Urinary bladder (tissue), 4 donors: Measurements from ENCODE around the gene CCDC12. TPM values are rescaled to one million over a fixed set of nuclear protein-coding genes. Genes with fewer than 3 reads are reported as not detected.

ENCODE experiments used
- DNase-seq: peaks from one replicate; pipeline ENCODE4 v3.0.0-alpha.2; 2015; ENCODE audit errors: extremely low spot score
- H3K27ac ChIP-seq: one replicate; pipeline ENCODE4 v1.5.1; 2013; ENCODE audit warnings: low read depth, mild to moderate bottlenecking, moderate library complexity
- H3K36me3 ChIP-seq: one replicate; pipeline ENCODE4 v1.6.1; 2013; ENCODE audit warnings: mild to moderate bottlenecking, moderate library complexity; ENCODE audit not compliant: insufficient read depth
- H3K4me1 ChIP-seq: one replicate; pipeline ENCODE4 v1.6.1; 2013; ENCODE audit warnings: mild to moderate bottlenecking, moderate library complexity; ENCODE audit not compliant: insufficient read depth
- H3K4me3 ChIP-seq: one replicate; pipeline ENCODE4 v1.5.1; 2013; ENCODE audit warnings: low read depth, low read length
- WGBS: extraction: QIAGEN DNeasy Blood & Tissue Kit; methylation state at CpG from one replicate; pipeline ENCODE4 v1.1.7; 2013; 5-methylcytosine and 5-hydroxymethylcytosine counted together
- polyA plus RNA-seq: library from polyadenylated mRNA; stranded (reverse); fragments of 200-250 nt; gene quantifications from one replicate; pipeline ENCODE4 v1.2.3, GENCODE V29; 2013
- total RNA-seq: library from RNA; depleted of rRNA; stranded (reverse); fragments of >200 nt; gene quantifications from one replicate; pipeline ENCODE4 v1.2.3, GENCODE V29; 2014
- donor health status: healthy with polysubstance abuse.
- donor health status: healthy.

Gene CCDC12
- total and polyA plus RNA-seq, 2 donors = 17.6 to 60.7 TPM

- no peak for DNase-seq
- peaks cover 7% of the 10 kb centered on the region for H3K4me1 ChIP-seq
- H3K4me3 ChIP-seq = no peak overlapping the region
- H3K36me3 ChIP-seq = no peaks in the 10 kb centered on the region
- H3K27ac ChIP-seq = peak overlapping the region; percentile 77
- 83% methylated on average over 6 of the region's 6 CpGs for WGBS
These were observed 30.1 kb downstream of the CCDC12 start for GRCh38 chr3:46946416-46946815.

DNA sequence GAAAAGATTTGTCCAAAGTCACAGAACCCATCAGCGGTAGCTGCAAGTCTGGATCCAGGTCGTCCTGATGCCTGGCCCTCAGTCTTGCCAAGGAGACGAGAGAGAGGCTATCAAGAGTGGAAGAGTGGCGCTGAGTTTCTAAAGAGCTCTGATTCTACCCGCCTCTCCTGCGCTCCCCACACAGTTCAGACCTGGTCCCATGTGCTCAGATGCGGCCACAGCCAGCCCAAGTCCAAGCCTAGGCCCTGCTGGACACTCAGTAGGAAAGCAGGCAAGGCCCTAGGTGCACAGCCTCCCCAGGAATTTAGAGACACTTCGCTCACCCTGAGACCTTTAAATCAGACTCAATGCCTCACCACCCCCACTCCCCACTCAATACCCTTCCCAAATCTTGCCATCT is 32.4 kb downstream of the CCDC12 start:
- no peak overlapping the region for H3K27ac ChIP-seq

DNA sequence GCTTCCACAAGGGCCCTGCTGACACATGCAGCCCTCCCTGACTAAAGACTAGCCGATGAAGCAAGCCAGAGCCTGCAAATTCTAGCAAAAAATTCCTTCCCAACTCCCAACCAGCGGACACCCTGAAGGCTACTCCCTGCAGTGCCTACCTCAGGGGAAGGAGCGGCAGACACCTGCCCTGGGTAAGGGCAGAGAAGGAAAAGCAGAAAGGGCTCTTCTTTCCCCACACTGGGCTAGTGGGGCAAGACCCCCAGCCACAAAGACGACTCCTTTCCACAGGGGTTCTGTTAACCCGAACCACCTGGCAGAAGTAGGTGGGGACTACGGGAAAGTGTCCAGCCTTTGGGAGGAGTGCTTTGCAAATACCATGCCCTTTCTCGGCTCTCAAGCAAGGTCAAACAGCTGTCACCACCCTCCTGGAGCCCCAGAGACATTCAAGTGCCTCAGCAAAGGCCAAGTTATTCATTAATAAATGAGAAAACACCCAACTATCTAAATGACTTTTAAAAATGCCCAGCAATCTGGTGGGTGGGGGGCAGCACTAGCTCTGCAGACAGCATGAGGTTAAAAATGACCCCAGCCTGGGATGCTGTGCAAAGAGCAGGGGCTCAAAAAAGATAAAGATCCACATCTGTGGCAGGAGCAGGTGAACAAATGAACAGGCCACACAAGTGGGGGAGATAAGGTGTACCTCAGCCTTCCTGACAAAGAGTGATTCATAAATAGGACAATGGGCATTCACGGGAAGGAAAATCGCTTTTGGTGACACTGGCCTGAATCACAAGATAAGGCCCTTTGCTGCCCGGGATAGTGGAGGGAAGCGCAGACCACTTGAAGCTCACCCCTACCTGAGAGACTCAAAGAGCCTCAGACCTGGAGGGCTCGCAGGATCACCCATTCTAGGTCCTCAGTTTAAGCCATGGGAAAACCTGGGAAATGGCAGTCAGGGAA is 33.0 kb downstream of the CCDC12 start:
- DNase-seq = no peak
- H3K36me3 ChIP-seq = no peaks in the 10 kb centered on the region
- H3K4me1 ChIP-seq = peaks cover 3% of the 10 kb centered on the region
- H3K27ac ChIP-seq = peak overlapping the region; percentile 16
- H3K4me3 ChIP-seq = no peak overlapping the region
- 71% methylated on average over 12 of the region's 12 CpGs for WGBS

More for the DNA sequence above, 32.4 kb downstream of the CCDC12 start:
- H3K4me3 ChIP-seq = no peak overlapping the region
- no peaks in the 10 kb centered on the region for H3K36me3 ChIP-seq
- H3K4me1 ChIP-seq = peaks cover 4% of the 10 kb centered on the region
- DNase-seq = no peak
- 92% methylated on average over 8 of the region's 8 CpGs for WGBS

- 83% methylated on average over 12 of the region's 12 CpGs for WGBS
- Histone ChIP-seq H3K4me3 (no peak overlapping the region), H3K4me1 (no peaks in the 10 kb centered on the region), H3K27ac (peak overlapping the region; percentile 16), H3K36me3 (no peaks in the 10 kb centered on the region)
- DNase-seq = no peak
These were observed 33.9 kb downstream of the CCDC12 start for GRCh38 chr3:46942481-46943236.

DNA sequence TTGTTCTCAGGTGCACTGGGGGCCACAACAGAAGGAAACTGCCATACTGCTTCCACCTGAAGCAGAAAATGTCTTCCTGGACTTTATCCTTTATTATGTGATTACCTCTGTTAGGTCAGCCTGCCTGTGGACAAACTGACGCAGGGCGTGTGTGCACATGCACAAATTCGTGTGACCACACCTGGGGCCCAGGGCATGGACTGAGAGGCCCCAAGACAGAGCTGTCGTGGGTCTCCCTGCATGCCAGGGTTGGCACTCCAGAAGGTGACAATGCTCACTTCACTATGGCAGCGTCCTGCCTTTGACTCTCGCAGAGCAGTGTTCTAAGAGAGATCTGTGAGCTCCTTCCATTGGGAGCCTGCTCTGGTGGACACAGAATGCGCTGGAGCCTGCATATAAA is 34.5 kb downstream of the CCDC12 start:
- no peaks in the 10 kb centered on the region for H3K4me1 ChIP-seq
- H3K36me3 ChIP-seq = no peaks in the 10 kb centered on the region
- WGBS = 87% methylated on average over 7 of the region's 7 CpGs
- DNase-seq = no peak
- no peak overlapping the region for H3K27ac ChIP-seq
- H3K4me3 ChIP-seq = no peak overlapping the region

GRCh38 chr3:46939578-46940445 is 36.7 kb downstream of the CCDC12 start:
- H3K4me3 ChIP-seq = no peak overlapping the region
- no peaks in the 10 kb centered on the region for H3K36me3 ChIP-seq
- H3K4me1 ChIP-seq = no peaks in the 10 kb centered on the region
- no peak for DNase-seq
- WGBS = 74% methylated on average over 12 of the region's 12 CpGs
- H3K27ac ChIP-seq = no peak overlapping the region

DNA sequence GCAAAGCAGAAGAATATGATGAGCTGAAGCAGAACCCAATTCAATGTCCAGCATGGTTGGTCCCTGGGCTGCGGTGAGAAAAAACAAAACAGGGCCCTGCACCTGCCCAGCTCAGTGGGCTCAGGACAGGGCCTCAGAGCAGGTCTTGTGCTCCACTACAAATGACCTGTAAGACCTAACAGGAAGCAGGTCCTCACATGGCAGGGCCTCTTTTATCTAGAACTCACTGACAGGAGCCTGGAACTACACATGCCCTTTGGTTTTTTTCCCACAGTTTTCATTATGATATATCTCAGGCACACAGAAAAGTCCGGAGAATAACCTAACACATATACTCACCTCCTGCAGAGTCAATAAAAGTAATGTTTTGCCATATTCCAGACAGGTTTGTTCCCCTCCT is 38.4 kb downstream of the CCDC12 start:
- Histone ChIP-seq H3K4me1 (no peaks in the 10 kb centered on the region), H3K4me3 (no peak overlapping the region), H3K27ac (no peak overlapping the region), H3K36me3 (no peaks in the 10 kb centered on the region)
- 89% methylated on average over 2 of the region's 2 CpGs for WGBS
- DNase-seq = no peak

GRCh38 chr3:46936733-46937250 is 39.8 kb downstream of the CCDC12 start:
- Histone ChIP-seq H3K4me3 (no peak overlapping the region), H3K4me1 (no peaks in the 10 kb centered on the region), H3K36me3 (no peaks in the 10 kb centered on the region), H3K27ac (no peak overlapping the region)
- DNase-seq = no peak
- 90% methylated on average over 5 of the region's 5 CpGs for WGBS

DNA sequence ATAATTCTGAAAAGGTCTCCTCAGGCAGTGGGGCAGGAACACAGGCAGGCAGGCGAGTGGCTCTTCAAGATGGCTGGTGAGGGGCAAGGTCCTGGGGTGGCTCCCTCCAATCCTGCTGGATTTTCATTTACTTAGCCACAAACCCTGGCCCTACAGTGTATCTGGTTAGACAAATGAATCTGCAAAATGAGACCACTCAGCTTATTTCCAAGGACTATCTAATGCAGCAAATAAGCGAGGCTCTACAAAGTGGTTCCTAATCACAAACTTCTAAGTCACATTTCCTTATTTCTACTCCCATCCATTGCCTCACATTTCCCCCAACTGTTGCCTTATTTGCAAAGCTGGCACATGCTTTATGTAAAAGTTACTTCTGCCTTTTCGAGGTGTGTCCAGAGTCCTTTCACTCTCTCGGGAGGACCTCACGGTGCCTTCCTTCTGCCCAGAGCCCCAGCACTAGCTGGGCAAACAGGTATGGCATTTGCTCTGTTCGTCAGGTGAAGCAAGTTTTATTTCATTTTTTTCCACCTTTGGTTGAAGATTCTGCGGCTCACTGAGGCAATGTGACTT is 40.5 kb downstream of the CCDC12 start:
- Histone ChIP-seq H3K4me1 (no peaks in the 10 kb centered on the region), H3K36me3 (no peaks in the 10 kb centered on the region), H3K4me3 (no peak overlapping the region), H3K27ac (no peak overlapping the region)
- WGBS = 84% methylated on average over 7 of the region's 7 CpGs
- DNase-seq = no peak

- no peaks in the 10 kb centered on the region for H3K4me1 ChIP-seq
- DNase-seq = no peak
- H3K27ac ChIP-seq = peak overlapping the region; percentile 6
- H3K36me3 ChIP-seq = no peaks in the 10 kb centered on the region
- no peak overlapping the region for H3K4me3 ChIP-seq
- WGBS = 55% methylated on average over 7 of the region's 7 CpGs
These were observed 41.2 kb downstream of the CCDC12 start for GRCh38 chr3:46935168-46935858.

GRCh38 chr3:46934498-46935167 is 41.9 kb downstream of the CCDC12 start:
- Histone ChIP-seq H3K27ac (peak overlapping the region; percentile 6), H3K4me3 (no peak overlapping the region), H3K4me1 (no peaks in the 10 kb centered on the region), H3K36me3 (no peaks in the 10 kb centered on the region)
- no peak for DNase-seq
- 74% methylated on average over 8 of the region's 8 CpGs for WGBS

GRCh38 chr3:46934072-46934471 is 42.5 kb downstream of the CCDC12 start:
- no peak overlapping the region for H3K27ac ChIP-seq
- 32% methylated on average over 2 of the region's 2 CpGs for WGBS
- no peaks in the 10 kb centered on the region for H3K36me3 ChIP-seq
- no peak overlapping the region for H3K4me3 ChIP-seq
- no peak for DNase-seq
- no peaks in the 10 kb centered on the region for H3K4me1 ChIP-seq
